GM12873 (cell line): ENCODE data around the gene ESAM.

Experiments
- TF ChIP-seq, protein P1 (sequence below): IDR thresholded peaks from 2 replicates; pipeline ENCODE4 v1.5.1; 2012; ENCODE audit warnings: low read depth, mild to moderate bottlenecking, moderate library complexity, low read length, control low read depth; ENCODE audit not compliant: insufficient read depth; ENCODE audit errors: missing control alignments

Gene ESAM

DNA sequence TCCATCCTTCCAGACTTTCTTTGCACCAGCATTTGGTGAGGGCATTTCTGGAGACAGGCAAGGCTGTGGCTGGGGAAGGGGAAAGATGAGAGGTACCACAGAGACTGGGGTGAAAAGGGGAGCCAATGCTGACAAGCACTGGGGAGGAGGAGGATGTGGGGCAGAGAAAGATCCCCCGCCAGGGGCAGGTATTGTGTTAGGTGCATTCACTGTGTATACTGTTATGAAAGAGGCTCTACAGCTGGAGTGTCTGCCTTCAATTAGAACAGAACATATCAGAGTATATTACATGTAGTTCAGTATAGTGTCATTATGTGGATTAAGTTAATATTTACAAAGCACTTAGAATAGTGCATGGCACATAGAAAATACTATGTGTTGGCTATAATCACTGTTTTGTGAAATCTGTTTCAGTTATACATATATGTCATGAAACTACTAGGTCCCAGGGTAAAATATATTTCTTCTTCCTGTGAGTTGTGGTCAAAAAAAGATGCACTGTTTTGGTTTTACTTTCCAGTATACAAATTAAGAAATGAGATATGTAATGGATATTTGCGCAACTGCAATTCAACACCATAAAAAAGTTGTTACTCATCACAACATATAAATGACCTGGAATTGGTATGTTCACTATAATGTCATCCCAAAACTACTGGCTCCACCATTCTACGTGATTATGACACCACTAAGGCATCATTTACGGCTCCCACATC, 29.7 kb upstream of the ESAM start:
- TF ChIP-seq, protein P1, sequence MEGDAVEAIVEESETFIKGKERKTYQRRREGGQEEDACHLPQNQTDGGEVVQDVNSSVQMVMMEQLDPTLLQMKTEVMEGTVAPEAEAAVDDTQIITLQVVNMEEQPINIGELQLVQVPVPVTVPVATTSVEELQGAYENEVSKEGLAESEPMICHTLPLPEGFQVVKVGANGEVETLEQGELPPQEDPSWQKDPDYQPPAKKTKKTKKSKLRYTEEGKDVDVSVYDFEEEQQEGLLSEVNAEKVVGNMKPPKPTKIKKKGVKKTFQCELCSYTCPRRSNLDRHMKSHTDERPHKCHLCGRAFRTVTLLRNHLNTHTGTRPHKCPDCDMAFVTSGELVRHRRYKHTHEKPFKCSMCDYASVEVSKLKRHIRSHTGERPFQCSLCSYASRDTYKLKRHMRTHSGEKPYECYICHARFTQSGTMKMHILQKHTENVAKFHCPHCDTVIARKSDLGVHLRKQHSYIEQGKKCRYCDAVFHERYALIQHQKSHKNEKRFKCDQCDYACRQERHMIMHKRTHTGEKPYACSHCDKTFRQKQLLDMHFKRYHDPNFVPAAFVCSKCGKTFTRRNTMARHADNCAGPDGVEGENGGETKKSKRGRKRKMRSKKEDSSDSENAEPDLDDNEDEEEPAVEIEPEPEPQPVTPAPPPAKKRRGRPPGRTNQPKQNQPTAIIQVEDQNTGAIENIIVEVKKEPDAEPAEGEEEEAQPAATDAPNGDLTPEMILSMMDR, result no peak

DNA sequence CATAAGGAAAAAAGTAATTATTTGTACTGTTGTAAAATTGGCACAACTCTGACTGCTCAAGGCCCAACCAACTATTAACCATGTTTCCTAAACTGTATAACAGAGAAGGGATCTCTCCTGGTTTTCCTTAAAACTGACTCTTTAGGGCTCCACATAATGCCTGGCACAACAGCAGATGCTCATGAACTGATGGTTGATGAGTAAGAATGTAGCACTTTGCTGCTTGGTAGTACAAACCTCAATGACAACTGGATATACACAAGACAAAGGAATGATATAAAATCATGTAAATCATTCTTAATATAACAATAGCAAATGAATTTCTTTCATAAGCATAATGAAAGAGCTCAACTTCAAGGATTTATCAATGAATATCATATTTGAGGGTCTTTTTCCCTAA, 26.4 kb upstream of the ESAM start:
- TF ChIP-seq, protein P1, result no peak

DNA sequence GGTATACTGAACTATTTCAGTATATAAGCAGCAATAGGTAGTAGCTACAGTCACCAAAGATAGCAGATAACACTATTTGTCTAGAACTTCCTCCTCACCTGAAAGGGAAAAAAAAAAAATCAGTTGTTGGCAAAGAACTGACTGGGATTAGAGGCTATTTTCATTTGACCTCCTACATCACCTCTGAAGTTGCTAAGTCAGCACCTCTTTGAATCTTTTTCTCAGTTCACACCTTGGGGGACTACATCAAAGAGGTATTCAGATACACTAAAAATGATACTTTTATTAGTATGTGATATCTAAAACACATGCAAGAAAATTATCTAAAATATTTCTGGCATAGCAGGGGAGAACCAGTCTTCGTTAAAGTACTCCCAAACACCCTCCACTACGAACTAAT, 22.0 kb upstream of the ESAM start:
- TF ChIP-seq, protein P1, result no peak

DNA sequence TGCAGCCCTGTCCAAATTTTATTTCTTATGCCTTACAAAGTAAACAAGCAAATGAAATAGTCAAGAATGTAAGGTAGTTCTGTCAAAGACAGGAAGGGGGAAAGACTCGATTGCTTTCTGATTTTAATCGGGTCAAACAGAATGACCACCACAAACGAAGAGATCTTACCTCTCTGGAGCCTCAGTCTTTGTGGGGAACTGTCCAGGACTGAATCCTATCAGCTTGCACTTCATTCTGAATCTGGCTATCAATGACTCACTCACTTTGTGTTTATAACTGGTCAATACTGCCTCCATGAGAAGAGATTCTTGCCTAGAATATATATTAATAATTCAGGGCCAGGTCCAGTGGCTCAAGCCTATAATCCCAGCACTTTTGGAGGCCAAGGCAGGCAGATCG, 20.9 kb upstream of the ESAM start:
- TF ChIP-seq, protein P1, result no peak

DNA sequence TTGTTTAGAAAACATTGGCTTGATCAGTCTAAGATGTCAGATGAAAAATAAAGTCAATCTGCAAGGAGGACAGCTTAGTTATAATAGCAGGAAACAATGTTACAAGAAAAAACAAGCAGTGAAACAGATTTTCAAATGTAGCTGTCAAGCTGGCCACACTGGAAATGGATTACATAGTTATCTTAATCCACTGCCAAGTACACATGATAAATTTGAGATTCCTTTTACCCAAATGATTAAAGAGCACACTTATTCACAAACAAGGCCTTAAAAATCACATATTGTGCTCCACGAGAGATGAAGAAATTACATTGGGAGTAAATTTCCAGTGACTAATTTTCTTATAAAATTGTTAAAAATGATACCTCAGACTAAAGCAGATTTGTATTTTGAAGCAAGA, 17.5 kb upstream of the ESAM start:
- TF ChIP-seq, protein P1, result no peak

DNA sequence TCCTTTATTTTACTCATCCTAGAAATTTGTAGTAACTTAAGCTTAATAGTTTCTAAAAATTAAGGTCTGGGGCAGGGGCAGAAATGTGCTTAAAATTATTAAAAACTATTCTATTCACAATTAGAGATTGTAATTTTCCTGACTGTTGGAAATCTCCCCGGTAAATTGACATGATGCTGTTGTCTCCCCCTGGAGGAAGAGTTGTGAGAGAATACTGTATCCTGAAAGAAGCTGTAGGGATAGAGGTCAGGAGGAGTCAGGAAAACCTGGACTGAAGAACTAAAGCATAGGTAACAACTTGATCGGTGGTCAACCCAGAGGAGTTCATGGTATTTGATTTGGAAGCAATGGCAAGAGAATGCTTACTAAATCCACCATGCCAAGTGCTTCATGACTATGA, 16.2 kb upstream of the ESAM start:
- TF ChIP-seq, protein P1, result no peak

DNA sequence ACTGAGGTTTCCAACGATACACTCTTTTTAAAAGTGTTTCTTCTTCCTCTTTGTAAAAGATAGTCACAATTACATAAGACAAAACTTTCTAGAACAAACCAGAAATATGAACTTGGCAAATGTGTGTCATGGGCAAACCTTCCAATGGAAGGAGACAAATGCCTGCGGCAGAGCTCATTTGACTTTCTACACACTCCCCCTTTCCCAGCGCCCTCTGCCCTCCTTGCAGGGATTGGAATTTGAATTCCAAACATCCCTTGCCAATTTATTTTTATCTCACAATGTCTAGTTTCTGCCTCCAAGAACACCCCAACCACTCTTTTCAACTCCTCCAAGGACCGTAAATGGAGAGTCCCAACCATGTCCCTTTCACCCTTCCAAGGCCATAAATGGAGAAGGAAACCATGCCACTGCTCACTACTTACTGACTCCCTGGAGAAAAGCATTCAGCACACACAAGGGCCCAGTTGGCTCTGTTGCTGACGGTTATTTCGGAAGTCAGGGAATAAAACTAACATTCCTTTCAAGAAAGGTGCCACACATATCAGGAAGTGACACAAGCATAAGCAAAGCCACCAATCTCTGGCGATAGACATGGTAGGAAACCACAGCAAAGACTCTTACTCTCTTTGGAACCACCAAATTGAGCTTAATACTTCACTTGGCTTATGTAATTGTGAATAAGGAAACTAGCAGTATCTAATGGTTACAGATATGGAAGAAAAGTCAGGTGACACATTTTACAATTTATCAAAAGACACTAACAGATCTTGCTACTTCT, 15.0 kb upstream of the ESAM start:
- TF ChIP-seq, protein P1, result no peak
